Ovary (tissue), 3 donors: Measurements from ENCODE around the gene ZNF792.

Source experiments
- CTCF ChIP-seq, 3 donors: fragments of 450-650 bp in 2 of 3; fragments of 200-600 bp in 1 of 3; IDR thresholded peaks; one replicate each; pipeline versions ENCODE4 v1.5.1 to v1.8.0; 2016 to 2022; ENCODE audit warnings: antibody characterized with exemption in 3 of 3, mild to moderate bottlenecking in 1 of 3
- POLR2A ChIP-seq: fragments of 450-650 bp; IDR thresholded peaks from one replicate; pipeline ENCODE4 v1.6.1; 2017; ENCODE audit warnings: antibody characterized with exemption, mild to moderate bottlenecking, moderate library complexity
- donor health status: DM: no; HTN: no; CAD: no.

DNA sequence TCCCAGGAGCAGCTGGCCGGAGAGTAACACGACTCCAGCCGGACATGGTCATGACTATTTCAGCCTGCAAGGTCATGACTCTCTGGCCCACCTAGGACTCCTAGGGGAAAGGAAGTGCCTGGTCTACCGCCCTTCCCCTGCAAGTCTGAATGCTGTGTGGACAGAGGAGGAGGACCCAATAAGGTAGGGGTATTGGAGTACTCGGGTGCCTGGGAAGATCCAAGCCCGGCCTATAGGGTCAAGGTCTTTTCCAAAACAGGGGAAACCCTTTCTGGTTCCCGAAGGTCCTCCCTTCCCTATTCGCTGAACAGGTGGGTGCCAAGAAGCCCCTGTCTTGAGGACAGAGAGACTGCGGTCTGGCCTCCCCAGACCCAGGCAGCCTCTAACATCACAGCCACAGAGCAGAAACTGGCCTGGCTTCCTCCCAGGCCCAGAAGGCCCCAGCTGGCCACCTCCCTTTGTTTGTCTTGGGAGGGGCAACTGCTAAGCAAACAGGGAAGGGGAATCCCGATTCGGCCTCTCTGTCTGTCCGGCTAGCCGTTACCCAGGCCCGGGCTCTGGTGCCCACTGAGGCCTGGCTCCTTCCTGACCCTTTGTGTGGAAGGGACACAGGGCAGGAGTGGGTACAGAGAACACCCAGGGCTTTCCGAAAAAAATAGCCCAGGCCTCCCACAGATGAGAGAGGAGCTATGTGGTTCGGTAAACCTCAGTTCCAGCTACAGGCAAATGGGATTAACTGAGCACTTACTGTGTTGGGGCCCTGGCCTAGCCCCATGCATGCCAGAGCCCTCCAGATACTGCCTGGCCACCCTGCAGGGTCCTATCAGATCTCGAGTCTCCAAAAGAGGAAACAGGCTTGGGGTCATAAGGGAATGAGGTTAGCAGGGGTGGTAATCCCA is 30.9 kb upstream of the ZNF792 start:
- TF ChIP-seq CTCF (IDR thresholded peaks at IDR 0.05) (no peak), POLR2A (no peak)
